ENCODE results near the gene TMIGD1. TPM values are rescaled to one million over a fixed set of nuclear protein-coding genes. Genes with fewer than 3 reads are reported as not detected.

Gene TMIGD1
- total and polyA plus RNA-seq, 2 donors (not counting 1 experiment from before 2014, with no cell fraction given) = not detected

DNA sequence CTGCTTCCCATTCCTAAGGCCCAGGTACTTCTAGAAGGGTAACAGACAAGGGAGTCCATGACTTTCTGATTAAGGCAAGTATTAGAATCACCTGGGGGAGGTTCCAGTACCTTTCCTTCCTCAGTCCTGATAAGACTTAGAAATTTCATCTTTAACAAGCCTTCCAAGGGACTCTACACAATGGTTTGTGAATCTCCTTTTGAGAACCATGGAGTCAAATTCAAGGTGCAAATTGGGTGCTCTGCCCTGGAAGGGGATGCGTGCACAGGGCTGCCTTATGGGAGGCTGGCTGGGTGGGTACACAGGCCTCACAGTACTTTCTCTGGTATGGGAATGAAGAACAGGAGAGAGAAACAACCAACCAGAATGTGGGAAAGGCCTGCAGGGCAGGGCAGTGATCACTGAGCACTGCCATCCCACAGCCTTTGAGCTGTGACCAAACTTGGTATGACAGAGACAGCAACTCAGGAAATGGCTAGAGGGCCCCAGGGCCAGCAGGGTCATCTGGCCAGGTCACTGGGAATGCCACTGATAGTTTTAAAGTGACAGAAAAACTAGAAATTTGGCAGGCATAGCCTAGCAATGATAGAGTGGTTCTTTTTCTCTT lies 3.6 kb upstream of the TMIGD1 start:
- Histone ChIP-seq H3K27ac (ENCODE audit: insufficient read depth, low read length) (no peak overlapping the region), H3K4me1 (ENCODE audit: control insufficient read depth, extremely low read depth, insufficient read depth, low read length) (peaks cover 2% of the 10 kb centered on the region), H3K9me3 (ENCODE audit: control insufficient read depth, insufficient read depth, low read depth, low read length) (no peaks in the 10 kb centered on the region), H3K27me3 (ENCODE audit: control insufficient read depth, insufficient read depth, low read length) (no peaks in the 10 kb centered on the region), H3K79me2 (ENCODE audit: control insufficient read depth, insufficient read depth, low read length) (no peaks in the 10 kb centered on the region), H3K36me3 (ENCODE audit: control insufficient read depth, insufficient read depth, low read length) (no peaks in the 10 kb centered on the region), H3K4me2 (ENCODE audit: extremely low read depth, insufficient read depth, low read length) (no peak overlapping the region), H2AFZ (ENCODE audit: low read length) (no peak overlapping the region), H4K20me1 (ENCODE audit: control insufficient read depth, extremely low read depth, insufficient read depth, low read length) (no peaks in the 10 kb centered on the region), H3K9ac (ENCODE audit: insufficient read depth, low read length) (no peak overlapping the region), H3K4me3 (replicated peaks in 1 of 4; ENCODE audit: control extremely low read depth in 1 of 4, insufficient read depth in 1 of 4, low read depth in 3 of 4, low read length in 4 of 4) (no peak overlapping the region)
- TF ChIP-seq CTCF (conservative IDR thresholded peaks at IDR 0.05 in 1 of 2, IDR thresholded peaks at IDR 0.05 in 1 of 2; ENCODE audit: low read depth in 1 of 2, low read length in 2 of 2) = no peak
- TF ChIP-seq EZH2 (IDR thresholded peaks at IDR 0.05; ENCODE audit: low read length, missing control alignments) = no peak
- DNase-seq (ENCODE audit: low read depth in 2 of 2) = no peak

DNA sequence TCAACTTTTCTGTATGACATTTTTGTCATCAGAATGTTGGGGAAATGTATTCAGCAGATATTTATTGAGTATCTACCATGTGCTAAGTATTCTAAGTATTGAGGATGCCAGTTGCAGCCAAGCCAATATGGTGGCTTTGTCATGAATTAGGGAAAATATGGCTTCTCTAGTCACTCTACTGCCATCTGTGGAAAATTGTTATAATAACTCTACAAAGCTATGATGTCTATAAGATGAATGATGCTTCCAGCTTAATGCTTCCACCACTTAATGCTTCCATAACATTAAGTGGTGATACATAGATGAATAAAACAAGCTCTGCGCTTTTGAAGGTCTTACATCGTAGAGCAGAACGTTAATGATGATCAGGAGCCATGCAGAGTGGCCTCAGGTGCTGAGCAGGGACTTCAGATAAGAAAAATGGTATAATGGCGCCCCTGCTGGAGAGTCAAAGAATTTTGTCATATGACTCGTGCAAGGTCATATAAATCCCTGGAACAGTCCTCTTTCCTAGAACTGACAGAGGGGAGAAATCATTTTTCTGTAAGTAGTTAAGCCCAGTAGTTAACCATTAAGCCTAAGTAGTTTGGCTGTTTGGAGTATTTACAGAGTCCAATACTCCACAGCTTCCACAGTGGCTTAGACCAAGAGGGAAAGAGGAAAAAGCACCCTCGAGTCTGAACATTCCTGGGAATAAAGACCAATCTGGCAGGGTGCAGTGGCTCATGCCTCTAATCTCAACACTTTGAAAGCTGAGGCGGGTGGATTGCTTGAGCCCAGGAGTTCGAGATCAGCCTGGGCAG lies 2.7 kb upstream of the TMIGD1 start:
- Histone ChIP-seq H4K20me1 (ENCODE audit: control insufficient read depth, extremely low read depth, insufficient read depth, low read length) (no peaks in the 10 kb centered on the region), H3K4me3 (replicated peaks in 1 of 4; ENCODE audit: control extremely low read depth in 1 of 4, insufficient read depth in 1 of 4, low read depth in 3 of 4, low read length in 4 of 4) (no peak overlapping the region), H3K4me1 (ENCODE audit: control insufficient read depth, extremely low read depth, insufficient read depth, low read length) (peaks cover 2% of the 10 kb centered on the region), H3K9me3 (ENCODE audit: control insufficient read depth, insufficient read depth, low read depth, low read length) (no peaks in the 10 kb centered on the region), H3K79me2 (ENCODE audit: control insufficient read depth, insufficient read depth, low read length) (no peaks in the 10 kb centered on the region), H3K36me3 (ENCODE audit: control insufficient read depth, insufficient read depth, low read length) (no peaks in the 10 kb centered on the region), H3K27me3 (ENCODE audit: control insufficient read depth, insufficient read depth, low read length) (no peaks in the 10 kb centered on the region), H3K4me2 (ENCODE audit: extremely low read depth, insufficient read depth, low read length) (no peak overlapping the region), H2AFZ (ENCODE audit: low read length) (no peak overlapping the region), H3K9ac (ENCODE audit: insufficient read depth, low read length) (no peak overlapping the region), H3K27ac (ENCODE audit: insufficient read depth, low read length) (no peak overlapping the region)
- no peak for TF ChIP-seq EZH2 (IDR thresholded peaks at IDR 0.05; ENCODE audit: low read length, missing control alignments)
- TF ChIP-seq CTCF (conservative IDR thresholded peaks at IDR 0.05 in 1 of 2, IDR thresholded peaks at IDR 0.05 in 1 of 2; ENCODE audit: low read depth in 1 of 2, low read length in 2 of 2) = peak in 1 of 2 donors; percentile 35
- peak; percentile 36 to 60 for DNase-seq (ENCODE audit: low read depth in 2 of 2)

DNA sequence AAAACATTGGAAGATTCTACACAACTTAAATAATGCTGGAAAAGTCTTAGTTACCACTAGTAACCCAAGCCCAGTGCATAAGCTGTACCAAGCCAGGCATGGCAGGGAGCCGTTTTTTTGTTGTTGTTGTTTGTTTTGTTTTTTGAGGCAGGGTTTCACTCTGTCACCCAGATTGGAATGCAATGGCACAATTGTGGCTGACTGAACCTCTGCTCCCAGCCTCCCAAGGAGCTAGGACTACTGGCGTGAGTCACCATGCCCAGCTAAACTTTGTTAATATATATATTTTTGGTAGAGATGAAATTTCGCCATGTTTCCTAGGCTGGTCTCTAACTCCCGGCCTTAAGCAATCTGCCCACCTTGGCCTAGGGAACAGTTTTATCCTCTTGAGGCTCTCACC lies 564 bp upstream of the TMIGD1 start:
- Histone ChIP-seq H3K9ac (ENCODE audit: insufficient read depth, low read length) (no peak overlapping the region), H3K36me3 (ENCODE audit: control insufficient read depth, insufficient read depth, low read length) (no peaks in the 10 kb centered on the region), H3K27ac (ENCODE audit: insufficient read depth, low read length) (no peak overlapping the region), H3K27me3 (ENCODE audit: control insufficient read depth, insufficient read depth, low read length) (no peaks in the 10 kb centered on the region), H3K4me3 (replicated peaks in 1 of 4; ENCODE audit: control extremely low read depth in 1 of 4, insufficient read depth in 1 of 4, low read depth in 3 of 4, low read length in 4 of 4) (no peak overlapping the region), H4K20me1 (ENCODE audit: control insufficient read depth, extremely low read depth, insufficient read depth, low read length) (no peaks in the 10 kb centered on the region), H3K79me2 (ENCODE audit: control insufficient read depth, insufficient read depth, low read length) (no peaks in the 10 kb centered on the region), H3K9me3 (ENCODE audit: control insufficient read depth, insufficient read depth, low read depth, low read length) (no peaks in the 10 kb centered on the region), H3K4me1 (ENCODE audit: control insufficient read depth, extremely low read depth, insufficient read depth, low read length) (no peaks in the 10 kb centered on the region), H3K4me2 (ENCODE audit: extremely low read depth, insufficient read depth, low read length) (no peak overlapping the region), H2AFZ (ENCODE audit: low read length) (no peak overlapping the region)
- no peak for DNase-seq (ENCODE audit: low read depth in 2 of 2)
- TF ChIP-seq CTCF (conservative IDR thresholded peaks at IDR 0.05 in 1 of 2, IDR thresholded peaks at IDR 0.05 in 1 of 2; ENCODE audit: low read depth in 1 of 2, low read length in 2 of 2) (no peak), EZH2 (IDR thresholded peaks at IDR 0.05; ENCODE audit: low read length, missing control alignments) (no peak)
